Stimulated activated CD8-positive, alpha-beta memory T cell treated with anti-CD3 and anti-CD28 coated beads, Interleukin-7, amount 100 ng/mL, for 48 hours (primary cell): ENCODE measurements around the gene MSTN.
"Not testable (repeated sequence)": the region's sequence is repeated elsewhere in the genome, so short reads cannot be mapped to it uniquely, and the experiment has no call there.

Experiments
- DNase-seq, 2 donors: peaks; one replicate each; pipeline ENCODE4 v3.0.0-alpha.2; 2020; ENCODE audit warnings: low read depth in 1 of 2; ENCODE audit errors: extremely low read depth in 1 of 2

Gene MSTN

DNA sequence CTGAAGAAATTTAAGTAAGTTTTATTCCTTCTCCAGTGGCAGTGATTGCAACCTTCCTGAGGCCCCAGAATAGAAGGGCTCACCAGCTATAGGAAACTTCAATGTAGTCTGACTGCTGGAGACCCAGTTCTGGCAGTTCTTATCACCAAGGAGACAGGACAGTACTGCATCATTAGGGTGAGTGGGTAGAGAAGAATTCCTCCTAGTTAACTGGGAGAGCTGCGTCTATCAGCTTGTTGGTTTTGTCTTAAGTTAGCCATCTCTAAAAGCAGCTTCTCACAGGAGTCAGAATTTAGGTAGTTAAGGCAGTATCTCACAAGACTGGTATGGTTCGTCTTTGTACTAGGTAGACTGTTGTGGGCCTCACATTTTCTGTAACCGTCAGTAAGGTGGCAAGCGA is 3.3 kb upstream of the MSTN start:
- DNase-seq = no peak

DNA sequence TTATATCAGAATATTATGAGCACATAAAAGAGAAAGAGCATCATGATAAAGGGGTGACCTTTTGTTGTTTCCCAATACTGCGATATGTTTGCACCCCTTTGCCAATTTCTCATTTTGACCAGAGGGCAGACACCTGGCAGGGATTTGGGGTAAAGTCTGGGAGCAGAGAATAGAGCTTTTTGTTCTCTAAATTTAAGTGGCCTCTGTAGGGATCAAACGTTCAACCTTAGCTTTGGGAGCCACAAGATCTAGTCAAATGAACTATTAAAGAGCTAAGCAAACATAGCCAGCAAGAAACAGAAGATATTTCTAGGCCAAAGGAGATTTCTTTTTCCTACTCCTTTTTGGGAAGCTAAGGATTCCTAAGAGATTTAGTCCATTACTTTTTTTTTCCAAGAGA is 1.1 kb upstream of the MSTN start:
- DNase-seq = no peak

DNA sequence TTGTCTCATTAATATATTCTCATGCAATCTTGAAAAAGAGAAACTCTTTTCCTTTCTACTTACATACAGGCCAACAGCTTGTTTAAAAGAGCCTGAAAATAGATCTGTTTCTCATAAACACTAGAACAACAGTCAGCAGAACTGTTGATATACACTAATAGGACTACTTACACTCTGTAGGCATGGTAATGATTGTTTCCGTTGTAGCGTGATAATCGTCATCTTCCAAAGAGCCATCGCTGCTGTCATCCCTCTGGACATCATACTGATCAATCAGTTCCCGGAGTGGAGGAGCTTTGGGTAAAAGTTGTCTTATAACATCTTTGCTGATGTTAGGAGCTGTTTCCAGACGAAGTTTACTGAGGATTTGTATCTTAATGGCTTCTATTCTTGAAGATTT is 476 bp downstream of the MSTN start:
- no peak for DNase-seq

DNA sequence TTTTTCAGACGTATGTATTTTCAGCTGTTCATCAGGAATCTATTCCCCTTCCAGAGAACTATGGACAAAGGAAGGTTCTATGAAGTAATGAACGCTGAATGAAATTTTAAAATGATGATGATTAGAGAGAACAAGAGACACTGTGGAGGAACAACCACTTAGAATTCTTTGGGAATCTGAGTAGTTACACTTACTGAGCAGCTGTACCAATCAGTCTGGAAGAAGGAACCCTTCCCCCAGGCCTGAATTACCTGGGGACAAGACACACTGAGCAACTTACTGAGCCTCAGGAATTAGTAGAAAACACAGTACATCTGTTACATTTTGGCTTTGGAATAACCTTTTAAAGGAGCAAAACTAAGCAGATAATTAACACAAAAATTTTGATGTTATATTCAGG is 1.9 kb downstream of the MSTN start:
- DNase-seq = no peak

DNA sequence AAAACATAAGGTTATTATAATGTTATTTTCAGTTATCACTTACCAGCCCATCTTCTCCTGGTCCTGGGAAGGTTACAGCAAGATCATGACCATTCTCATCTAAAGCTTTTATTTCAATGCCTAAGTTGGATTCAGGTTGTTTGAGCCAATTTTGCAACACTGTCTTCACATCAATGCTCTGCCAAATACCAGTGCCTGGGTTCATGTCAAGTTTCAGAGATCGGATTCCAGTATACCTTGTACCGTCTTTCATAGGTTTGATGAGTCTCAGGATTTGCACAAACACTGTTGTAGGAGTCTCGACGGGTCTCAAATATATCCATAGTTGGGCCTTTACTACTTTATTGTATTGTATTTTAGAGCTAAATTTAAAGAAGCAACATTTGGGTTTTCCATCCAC is 2.5 kb downstream of the MSTN start:
- no peak for DNase-seq

DNA sequence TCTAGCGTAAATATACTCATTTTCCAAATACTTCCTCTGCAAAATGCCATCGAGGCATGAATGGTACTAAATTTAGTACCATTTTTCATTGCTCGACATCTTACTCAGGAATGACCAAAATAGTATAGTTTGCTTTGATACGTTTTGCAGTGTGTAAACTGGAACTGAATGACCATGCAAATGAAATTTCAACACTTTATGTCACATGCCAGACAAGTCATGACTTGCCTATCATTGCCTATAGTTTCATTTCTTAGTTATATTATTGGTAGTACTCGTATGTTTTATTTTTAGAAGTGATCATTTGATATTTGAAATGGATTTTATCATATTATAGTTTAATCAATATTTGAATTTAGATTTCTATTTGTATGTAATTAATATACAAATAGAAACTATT is 9.1 kb downstream of the MSTN start:
- no peak for DNase-seq

DNA sequence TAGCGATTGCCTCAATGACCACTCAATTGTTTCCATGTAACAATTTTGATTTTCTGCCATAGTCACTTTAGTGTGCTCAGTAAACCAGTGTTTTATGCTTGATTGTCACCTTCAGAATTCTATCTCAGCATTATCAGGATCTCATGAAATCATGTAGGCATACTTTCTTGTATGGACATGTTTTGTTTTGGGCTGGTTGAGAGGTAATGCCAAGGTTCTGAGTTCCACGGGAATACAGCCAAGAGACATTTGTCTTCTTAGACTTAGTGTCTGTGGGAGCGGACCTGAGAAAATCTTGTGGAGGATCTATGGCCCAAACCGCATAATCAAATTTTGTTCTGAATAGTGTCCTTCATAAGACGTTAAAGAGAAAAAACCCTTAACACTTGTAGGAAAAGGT is 10.2 kb downstream of the MSTN start:
- DNase-seq = no peak

DNA sequence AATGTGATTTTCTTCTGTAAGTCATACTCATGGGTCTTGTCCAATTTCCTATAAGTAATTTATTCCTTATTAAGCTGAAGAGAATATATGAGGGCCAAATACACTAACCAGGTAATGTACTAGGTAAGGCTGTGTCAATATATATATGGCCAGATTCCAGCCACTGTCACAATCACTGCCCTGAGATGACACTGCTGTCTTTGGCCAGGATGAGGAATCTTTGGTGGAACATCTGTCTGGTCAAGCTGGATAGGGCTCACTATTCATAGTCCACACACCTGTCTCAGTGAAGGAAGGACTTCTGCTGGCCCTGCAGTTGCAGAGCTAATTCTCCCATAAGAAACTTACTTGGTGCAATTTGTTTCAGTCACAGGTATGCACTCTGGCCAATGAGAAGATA is 11.3 kb downstream of the MSTN start:
- DNase-seq = no peak

DNA sequence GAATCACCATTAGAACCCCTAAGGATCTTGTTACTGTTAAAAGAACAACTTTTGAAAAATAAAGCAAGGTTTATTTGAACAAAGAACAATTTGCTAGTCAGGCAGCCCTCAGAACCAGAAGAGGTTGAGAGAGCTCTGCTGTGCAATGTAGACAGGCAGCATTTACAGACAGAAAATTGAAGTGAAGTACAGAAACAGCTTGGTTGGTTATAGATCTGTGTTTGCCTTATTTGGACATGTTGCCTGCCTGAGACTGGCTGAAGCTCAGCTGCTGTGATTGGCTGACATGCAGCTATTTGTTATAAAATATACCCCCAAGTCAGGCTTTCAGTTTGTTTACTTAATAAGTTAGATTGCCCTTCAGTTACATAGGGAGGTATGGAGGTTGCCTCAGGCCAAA is 12.5 kb downstream of the MSTN start:
- no peak for DNase-seq

DNA sequence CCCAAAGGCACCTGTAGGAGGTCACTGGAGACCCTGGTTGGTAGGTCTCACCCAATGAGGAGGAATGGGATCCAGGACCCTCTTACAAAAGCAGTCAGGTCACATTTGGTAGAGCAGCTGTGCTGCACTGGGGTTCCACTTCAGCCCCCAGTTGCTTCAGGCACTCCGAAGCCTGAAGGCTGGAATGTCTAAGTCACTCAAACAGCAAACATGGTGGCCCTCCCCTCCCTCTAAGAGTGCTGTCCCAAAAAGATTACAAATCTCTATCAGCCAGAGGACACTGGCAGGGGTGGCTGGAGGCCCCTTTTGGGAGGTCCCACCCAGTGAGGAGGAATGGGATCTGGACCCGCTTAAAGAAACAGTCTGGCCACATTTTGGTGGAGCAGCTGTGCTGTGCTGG is 17.7 kb downstream of the MSTN start:
- no peak for DNase-seq

DNA sequence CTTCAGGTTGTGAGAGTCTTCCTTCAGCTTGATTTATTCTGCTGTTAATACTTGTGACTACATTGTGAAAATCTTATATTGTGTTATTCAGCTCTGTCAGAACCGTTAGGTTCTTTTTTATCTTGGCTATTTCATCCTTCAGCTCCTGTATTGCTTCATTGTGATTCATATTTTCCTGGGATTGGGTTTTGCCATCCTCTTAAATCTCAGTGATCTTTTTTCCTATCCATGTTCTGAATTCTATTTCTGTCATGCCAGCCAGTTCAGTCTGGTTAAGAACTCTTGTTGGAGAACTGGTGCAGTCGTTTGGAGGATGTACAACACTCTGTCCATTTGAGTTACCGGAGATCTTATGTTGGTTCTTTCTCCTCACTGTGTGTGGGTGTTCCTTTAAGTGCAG is 19.1 kb downstream of the MSTN start:
- no peak for DNase-seq

DNA sequence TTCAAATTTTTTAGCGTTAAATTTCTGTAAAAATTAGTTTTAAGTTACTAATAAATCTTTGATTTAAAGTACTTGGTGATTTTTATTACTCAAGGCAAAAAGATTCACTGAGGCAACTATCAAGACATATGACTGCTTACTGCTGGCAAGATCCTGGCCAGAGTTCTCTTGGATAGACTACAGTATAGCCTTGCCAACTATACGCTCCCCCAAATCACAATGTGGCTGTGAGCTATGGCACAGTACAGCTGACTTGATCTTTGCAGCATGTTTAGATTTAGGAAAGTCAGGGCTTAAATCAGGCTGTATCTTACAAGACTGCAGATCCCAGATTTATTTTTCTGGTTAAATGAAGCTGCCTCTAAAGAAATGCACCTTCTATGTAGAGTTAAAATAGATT is 26.5 kb downstream of the MSTN start:
- no peak for DNase-seq

DNA sequence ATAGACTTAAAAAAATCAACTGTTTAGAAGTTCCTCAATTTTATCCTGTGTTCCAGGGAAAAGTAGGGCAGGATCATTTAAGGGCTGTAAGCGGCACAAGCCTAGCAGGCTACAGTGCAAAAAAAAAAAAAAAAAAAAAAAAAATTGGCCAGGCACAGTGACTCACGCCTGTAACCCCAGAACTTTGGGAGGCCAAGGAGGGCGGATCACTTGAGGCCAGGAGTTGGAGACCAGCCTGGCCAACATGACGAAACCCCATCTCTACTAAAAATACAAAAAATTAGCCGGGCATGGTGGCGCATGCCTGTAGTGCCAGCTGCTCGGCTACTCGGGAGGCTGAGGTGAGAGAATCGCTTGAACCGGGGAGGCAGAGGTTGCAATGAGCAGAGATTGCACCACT is 28.1 kb downstream of the MSTN start:
- DNase-seq = not testable (repeated sequence)

DNA sequence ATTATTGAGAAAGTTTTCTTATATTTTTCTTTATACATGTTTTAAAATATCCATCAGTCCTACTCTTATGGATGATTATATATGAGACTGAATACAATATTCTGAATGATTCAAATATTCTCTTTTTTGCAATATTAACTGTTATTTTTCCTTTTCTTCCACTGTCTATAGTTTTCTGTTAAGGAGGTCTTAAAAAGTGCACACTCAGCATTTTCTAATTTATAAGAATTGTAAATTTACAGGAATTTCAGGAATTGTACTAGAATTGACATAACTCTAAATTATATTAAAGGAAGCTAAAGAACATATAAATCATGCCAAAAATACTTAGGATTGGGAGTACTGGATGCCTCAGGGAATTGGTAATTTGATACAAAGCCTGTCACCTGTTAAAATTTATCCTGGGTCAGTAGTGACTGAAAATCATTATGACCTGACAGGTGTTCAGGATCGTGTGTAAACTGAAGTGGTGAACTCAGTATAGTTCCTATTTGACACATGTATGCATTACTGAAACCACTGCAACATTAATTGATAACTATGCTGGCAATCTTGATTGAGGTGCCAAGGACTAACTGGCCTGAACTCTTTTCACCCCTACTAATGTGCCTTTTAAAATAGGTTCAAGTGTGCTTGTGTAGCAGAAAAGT is 30.4 kb downstream of the MSTN start:
- DNase-seq = no peak

DNA sequence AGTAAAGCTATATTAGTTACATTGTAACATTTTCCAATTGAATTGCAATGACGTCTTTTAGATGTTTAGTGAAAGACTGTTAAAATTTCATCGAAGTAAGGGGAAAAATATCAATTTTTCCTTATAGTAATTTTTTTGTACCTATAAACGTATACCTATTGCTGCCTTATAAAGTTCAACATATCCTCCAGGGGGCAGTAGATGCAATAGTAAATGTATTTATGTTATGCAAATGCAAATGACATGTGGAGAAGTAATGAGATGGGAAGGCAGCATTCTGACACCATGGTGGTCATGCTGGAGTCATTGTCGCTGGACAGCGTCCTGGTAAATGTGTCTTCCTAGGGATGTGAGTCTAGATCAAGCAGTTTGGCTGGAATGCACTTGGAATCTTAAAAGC is 38.7 kb downstream of the MSTN start:
- DNase-seq = no peak

DNA sequence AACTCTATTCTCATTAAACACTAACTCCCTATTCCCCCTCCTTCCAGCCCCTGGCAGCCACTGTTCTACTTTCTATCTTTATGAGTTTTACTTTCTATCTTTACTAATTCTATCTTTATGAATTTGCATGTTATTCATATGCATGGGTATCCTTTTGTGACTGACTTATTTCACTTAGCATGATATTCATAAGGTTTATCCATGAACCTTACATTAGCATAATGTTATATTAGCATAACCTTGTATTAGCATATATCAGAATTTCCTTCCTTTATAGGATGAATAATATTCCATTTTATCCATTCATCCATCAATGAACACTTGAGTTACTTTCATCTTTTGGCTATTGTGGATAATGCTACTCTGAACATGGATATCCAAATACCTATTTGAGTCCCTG is 41.8 kb downstream of the MSTN start:
- no peak for DNase-seq

DNA sequence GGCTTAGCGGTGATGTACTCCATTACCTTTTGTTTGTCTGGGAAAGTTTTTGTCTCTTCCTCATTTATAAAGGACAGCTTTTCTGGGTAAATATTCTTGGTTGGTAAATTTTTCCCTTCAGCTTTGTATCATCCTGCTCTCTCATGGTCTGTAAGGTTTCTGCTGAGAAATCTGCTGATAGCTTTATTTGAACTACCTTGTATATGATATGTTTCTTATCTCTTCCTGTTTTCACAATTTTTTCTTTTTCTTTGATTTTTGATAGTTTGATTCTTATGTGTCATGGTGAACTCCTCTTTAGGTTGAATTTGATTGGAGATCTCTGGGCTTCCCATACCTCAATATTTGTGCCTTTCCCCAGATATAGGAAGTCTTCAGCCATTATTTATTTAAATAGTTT is 44.7 kb downstream of the MSTN start:
- no peak for DNase-seq

DNA sequence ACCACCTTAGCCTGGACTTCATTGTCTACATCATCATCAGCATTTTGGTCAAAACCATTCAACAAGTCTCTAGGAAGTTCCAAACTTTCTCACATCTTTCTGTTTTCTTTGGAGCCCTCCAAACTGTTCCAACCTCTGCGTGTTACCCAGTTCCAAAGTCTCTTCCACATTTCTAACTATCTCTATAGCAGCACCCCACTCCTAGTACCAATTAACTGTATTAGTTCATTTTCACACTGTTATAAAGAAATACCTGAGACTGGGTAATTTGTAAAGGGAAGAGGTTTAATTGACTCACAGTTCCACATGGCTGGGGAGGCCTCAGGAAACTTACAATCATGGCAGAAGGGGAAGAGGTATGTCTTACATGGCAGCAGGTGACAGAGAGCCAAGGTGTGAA is 46.6 kb downstream of the MSTN start:
- not testable (repeated sequence) for DNase-seq
